Sigmoid colon (tissue), 4 donors: ENCODE measurements around the gene FHAD1.

Experiments used
- EP300 ChIP-seq, 4 donors: sonication (generic); formaldehyde crosslinking; IDR thresholded peaks; one replicate each; pipeline ENCODE4 v1.6.1; 2017; ENCODE audit warnings: antibody characterized with exemption in 4 of 4
- TF ChIP-seq, protein P1 (sequence below), 4 experiments: fragments of 450-650 bp in 3 of 4; fragments of 200-600 bp in 1 of 4; IDR thresholded peaks; one replicate each; pipeline ENCODE4 v1.5.1; 2016 to 2019; ENCODE audit warnings: antibody characterized with exemption in 4 of 4, mild to moderate bottlenecking in 3 of 4, moderate library complexity in 2 of 4

DNA sequence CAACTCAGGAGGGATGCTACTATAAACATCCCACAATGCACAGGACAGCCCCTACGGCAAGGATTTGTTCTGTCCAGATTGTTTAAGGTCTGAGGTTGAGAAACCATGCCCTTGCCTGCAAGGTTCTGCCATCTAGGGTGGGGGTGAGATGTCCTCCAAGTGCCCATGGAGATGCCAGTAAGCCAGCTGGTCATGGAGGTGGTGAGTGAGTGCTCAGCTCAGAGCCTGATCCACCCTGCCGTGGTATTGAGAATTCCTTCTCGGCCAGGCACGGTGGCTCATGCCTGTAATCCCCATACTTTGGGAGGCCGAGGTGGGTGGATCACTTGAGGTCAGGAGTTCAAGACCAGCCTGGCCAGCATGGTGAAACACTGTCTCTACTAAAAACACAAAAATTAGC, 178.0 kb downstream of the FHAD1 start:
- TF ChIP-seq, protein P1, sequence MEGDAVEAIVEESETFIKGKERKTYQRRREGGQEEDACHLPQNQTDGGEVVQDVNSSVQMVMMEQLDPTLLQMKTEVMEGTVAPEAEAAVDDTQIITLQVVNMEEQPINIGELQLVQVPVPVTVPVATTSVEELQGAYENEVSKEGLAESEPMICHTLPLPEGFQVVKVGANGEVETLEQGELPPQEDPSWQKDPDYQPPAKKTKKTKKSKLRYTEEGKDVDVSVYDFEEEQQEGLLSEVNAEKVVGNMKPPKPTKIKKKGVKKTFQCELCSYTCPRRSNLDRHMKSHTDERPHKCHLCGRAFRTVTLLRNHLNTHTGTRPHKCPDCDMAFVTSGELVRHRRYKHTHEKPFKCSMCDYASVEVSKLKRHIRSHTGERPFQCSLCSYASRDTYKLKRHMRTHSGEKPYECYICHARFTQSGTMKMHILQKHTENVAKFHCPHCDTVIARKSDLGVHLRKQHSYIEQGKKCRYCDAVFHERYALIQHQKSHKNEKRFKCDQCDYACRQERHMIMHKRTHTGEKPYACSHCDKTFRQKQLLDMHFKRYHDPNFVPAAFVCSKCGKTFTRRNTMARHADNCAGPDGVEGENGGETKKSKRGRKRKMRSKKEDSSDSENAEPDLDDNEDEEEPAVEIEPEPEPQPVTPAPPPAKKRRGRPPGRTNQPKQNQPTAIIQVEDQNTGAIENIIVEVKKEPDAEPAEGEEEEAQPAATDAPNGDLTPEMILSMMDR (IDR thresholded peaks at IDR 0.05) = no peak
- no peak for TF ChIP-seq EP300 (IDR thresholded peaks at IDR 0.05)
